SK-N-MC (cell line): ENCODE data around the gene BAG1.

Source experiments
- DNase-seq: peaks from one replicate; pipeline ENCODE4 v3.0.0-alpha.2; 2011; ENCODE audit warnings: low read depth, low spot score
- H3K27ac ChIP-seq: fragments of 200-600 bp; sonication (generic); 2 replicates; pipeline ENCODE4 v1.5.1; 2016; ENCODE audit warnings: mixed run types
- H3K36me3 ChIP-seq: fragments of 200-600 bp; sonication (generic); 2 replicates; pipeline ENCODE4 v1.6.1; 2017; ENCODE audit warnings: antibody characterized with exemption, low read length, mixed read lengths; ENCODE audit not compliant: insufficient read depth
- H3K4me3 ChIP-seq: fragments of 200-600 bp; sonication (generic); 2 replicates; pipeline ENCODE4 v1.5.1; 2016
- H3K9ac ChIP-seq: fragments of 200-600 bp; sonication (generic); 2 replicates; pipeline ENCODE4 v1.8.0; 2017; ENCODE audit warnings: mixed run types, mixed read lengths; ENCODE audit not compliant: insufficient read length
- H3K9me3 ChIP-seq: fragments of 200-600 bp; sonication (generic); 2 replicates; pipeline ENCODE4 v1.6.1; 2017; ENCODE audit warnings: low read depth, mild to moderate bottlenecking, antibody characterized with exemption, low read length, moderate library complexity, mixed read lengths
- EZH2 ChIP-seq: fragments of 200-600 bp; sonication (generic); IDR thresholded peaks from one replicate; pipeline ENCODE4 v1.6.1; 2017; ENCODE audit warnings: antibody characterized with exemption
- FOXP2 ChIP-seq: optimal IDR thresholded peaks from 2 replicates; pipeline ENCODE3; 2011; ENCODE audit warnings: mild to moderate bottlenecking, moderate library complexity; ENCODE audit not compliant: insufficient read depth; ENCODE audit errors: extremely low read length, control extremely low read depth
- POLR2AphosphoS5 ChIP-seq: IDR thresholded peaks from 2 replicates; pipeline ENCODE4 v1.6.1; 2012; ENCODE audit warnings: mild to moderate bottlenecking, low read depth, low read length, borderline replicate concordance

The BAG1 gene

GRCh38 chr9:33254211-33254610 lies 10.3 kb downstream of the BAG1 start:
- H3K9me3 ChIP-seq, result no peaks in the 10 kb centered on the region
- H3K36me3 ChIP-seq, result peaks cover 53% of the 10 kb centered on the region
- no peak for DNase-seq
- H3K27ac ChIP-seq, result no peak overlapping the region
- TF ChIP-seq FOXP2, result no peak
- TF ChIP-seq EZH2, result no peak
- no peak for TF ChIP-seq POLR2AphosphoS5
- no peak overlapping the region for H3K9ac ChIP-seq
- H3K4me3 ChIP-seq, result no peak overlapping the region

GRCh38 chr9:33250458-33250995 lies 14.0 kb downstream of the BAG1 start:
- H3K27ac ChIP-seq, result no peak overlapping the region
- no peaks in the 10 kb centered on the region for H3K9me3 ChIP-seq
- peaks cover 22% of the 10 kb centered on the region for H3K36me3 ChIP-seq
- DNase-seq, result no peak
- H3K4me3 ChIP-seq, result no peak overlapping the region
- H3K9ac ChIP-seq, result no peak overlapping the region
- TF ChIP-seq FOXP2, result no peak
- no peak for TF ChIP-seq POLR2AphosphoS5
- no peak for TF ChIP-seq EZH2

- peaks cover 16% of the 10 kb centered on the region for H3K36me3 ChIP-seq
- TF ChIP-seq FOXP2, result no peak
- no peak for TF ChIP-seq EZH2
- TF ChIP-seq POLR2AphosphoS5, result no peak
- no peak overlapping the region for H3K27ac ChIP-seq
- H3K9ac ChIP-seq, result no peak overlapping the region
- no peak overlapping the region for H3K4me3 ChIP-seq
- DNase-seq, result no peak
- H3K9me3 ChIP-seq, result no peaks in the 10 kb centered on the region
Measured at GRCh38 chr9:33249983-33250382, 14.5 kb downstream of the BAG1 start.

- Histone ChIP-seq H3K9ac (no peak overlapping the region), H3K4me3 (no peak overlapping the region), H3K27ac (no peak overlapping the region), H3K9me3 (no peaks in the 10 kb centered on the region), H3K36me3 (peaks cover 8% of the 10 kb centered on the region; the same call in 1 of the 2 replicates)
- DNase-seq, result no peak
- no peak for TF ChIP-seq POLR2AphosphoS5
- no peak for TF ChIP-seq FOXP2
- no peak for TF ChIP-seq EZH2
Measured at GRCh38 chr9:33249087-33249658, 15.3 kb downstream of the BAG1 start.

- peaks cover 8% of the 10 kb centered on the region; the same call in 1 of the 2 replicates for H3K36me3 ChIP-seq
- H3K27ac ChIP-seq, result no peak overlapping the region
- no peaks in the 10 kb centered on the region for H3K9me3 ChIP-seq
- no peak overlapping the region for H3K9ac ChIP-seq
- H3K4me3 ChIP-seq, result no peak overlapping the region
- no peak for DNase-seq
- TF ChIP-seq EZH2, result no peak
- no peak for TF ChIP-seq POLR2AphosphoS5
- no peak for TF ChIP-seq FOXP2
Measured at GRCh38 chr9:33248606-33249005, 15.9 kb downstream of the BAG1 start.

GRCh38 chr9:33246269-33246860 lies 18.1 kb downstream of the BAG1 start:
- DNase-seq, result no peak
- Histone ChIP-seq H3K4me3 (no peak overlapping the region), H3K27ac (no peak overlapping the region), H3K9ac (no peak overlapping the region), H3K9me3 (no peaks in the 10 kb centered on the region), H3K36me3 (no peaks in the 10 kb centered on the region)
- TF ChIP-seq FOXP2 (no peak), POLR2AphosphoS5 (no peak), EZH2 (no peak)

- no peaks in the 10 kb centered on the region for H3K36me3 ChIP-seq
- TF ChIP-seq EZH2 (no peak), POLR2AphosphoS5 (no peak), FOXP2 (no peak)
- H3K4me3 ChIP-seq, result no peak overlapping the region
- no peak overlapping the region for H3K27ac ChIP-seq
- no peak for DNase-seq
- no peaks in the 10 kb centered on the region for H3K9me3 ChIP-seq
- H3K9ac ChIP-seq, result no peak overlapping the region
Measured at GRCh38 chr9:33245341-33245740, 19.2 kb downstream of the BAG1 start.

GRCh38 chr9:33244137-33244784 lies 20.2 kb downstream of the BAG1 start:
- TF ChIP-seq POLR2AphosphoS5 (no peak), FOXP2 (no peak), EZH2 (no peak)
- Histone ChIP-seq H3K9ac (no peak overlapping the region), H3K4me3 (no peak overlapping the region), H3K9me3 (no peaks in the 10 kb centered on the region), H3K36me3 (no peaks in the 10 kb centered on the region), H3K27ac (no peak overlapping the region)
- no peak for DNase-seq
